ENCODE data around the gene WASF3. TPM values are rescaled to one million over a fixed set of nuclear protein-coding genes. Genes with fewer than 3 reads are reported as not detected.
A peak's percentile ranks its signal among the peaks of the same experiment; 100 is the strongest.

The WASF3 gene
- total RNA-seq (1 to 10 TPM; 2.2 to 4.9 TPM), polyA plus RNA-seq (1 to 10 TPM in 1 of 2 donors, under 1 TPM in 1; 0.82 to 2.3 TPM)

DNA sequence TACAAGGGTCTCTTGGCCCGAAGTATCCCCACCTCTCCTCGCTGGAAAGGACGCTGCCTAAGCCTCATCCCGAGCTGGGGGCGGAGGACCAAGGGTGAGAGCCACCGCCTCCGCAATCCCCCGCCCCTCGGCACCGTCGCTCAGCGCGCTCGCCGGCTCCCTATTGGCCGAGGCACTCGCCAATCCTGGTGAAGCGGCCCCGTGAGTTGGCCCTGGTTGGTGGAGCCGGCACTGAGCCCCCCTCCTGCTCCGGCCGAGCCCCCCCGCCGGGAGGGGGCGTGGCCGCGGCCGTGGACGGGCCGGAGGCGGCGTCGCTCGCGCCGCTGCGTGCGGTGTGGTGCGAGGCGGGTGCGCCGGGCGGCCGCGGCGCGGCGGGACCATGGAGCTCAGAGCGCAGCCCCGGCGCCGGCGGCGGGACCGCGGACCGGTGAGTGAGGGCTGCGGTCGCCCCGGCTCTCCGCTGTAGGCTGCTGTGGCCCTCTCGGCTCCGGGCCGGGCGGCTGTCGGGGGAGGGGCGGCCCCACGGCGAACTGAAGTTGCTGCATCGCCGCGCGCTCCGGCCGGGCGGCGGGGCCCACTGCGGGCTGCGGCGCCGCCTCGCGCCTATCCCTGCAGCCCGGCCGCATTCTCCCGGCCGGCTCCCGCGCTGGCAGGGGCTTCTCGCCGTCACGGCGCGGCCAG lies at the start of gene WASF3:
TSS of gene WASF3 (plus strand) at position 291 of the 681 bp plus-strand sequence. CDS start 84,588 bp downstream, outside the sequence.
- Histone ChIP-seq H3K27me3 (ENCODE audit: control insufficient read depth in 4 of 4, insufficient read depth in 4 of 4, low read length in 3 of 4) (no peaks in the 10 kb centered on the region), H3K4me1 (ENCODE audit: control insufficient read depth in 4 of 4, insufficient read depth in 4 of 4, low read length in 3 of 4) (peaks cover 3 to 23% (median 10%) of the 10 kb centered on the region in 4 donors), H3K36me3 (ENCODE audit: control insufficient read depth in 4 of 4, insufficient read depth in 3 of 4, low read depth in 1 of 4, low read length in 3 of 4) (no peaks in the 10 kb centered on the region), H3K27ac (ENCODE audit: low read depth in 1 of 2, low read length in 2 of 2) (peak within 1 kb of the TSS; percentile 28 to 56), H3K9me3 (ENCODE audit: control insufficient read depth in 4 of 4, low read length in 3 of 4) (peaks cover 0 to 3% (median 0%) of the 10 kb centered on the region in 4 donors), H3K4me3 (ENCODE audit: low read depth in 1 of 3, low read length in 3 of 3) (peak within 1 kb of the TSS; percentile 66 to 74 (median 69)), H3K9ac (ENCODE audit: low read depth in 1 of 2, low read length in 2 of 2) (peak within 1 kb of the TSS in 1 of 2 donors; percentile 54)
- WGBS = 1% methylated on average over 94 of the region's 94 CpGs
- DNase-seq (ENCODE audit: low spot score) = peak; percentile 81
- TF ChIP-seq SP1 (IDR thresholded peaks at IDR 0.05) (peak; percentile 44), EGR1 (IDR thresholded peaks at IDR 0.05; ENCODE audit: low read depth in 2 of 2) (peak; percentile 44 to 75), YY1 (IDR thresholded peaks at IDR 0.05) (no peak), TAF1 (conservative IDR thresholded peaks at IDR 0.05) (no peak)

GRCh38 chr13:26508885-26509284 lies 48.6 kb upstream of the WASF3 start:
- peaks cover 0 to 4% (median 3%) of the 10 kb centered on the region in 4 donors for H3K9me3 ChIP-seq (ENCODE audit: control insufficient read depth in 4 of 4, low read length in 3 of 4)
- DNase-seq (ENCODE audit: low spot score) = no peak
- TF ChIP-seq, protein P1, sequence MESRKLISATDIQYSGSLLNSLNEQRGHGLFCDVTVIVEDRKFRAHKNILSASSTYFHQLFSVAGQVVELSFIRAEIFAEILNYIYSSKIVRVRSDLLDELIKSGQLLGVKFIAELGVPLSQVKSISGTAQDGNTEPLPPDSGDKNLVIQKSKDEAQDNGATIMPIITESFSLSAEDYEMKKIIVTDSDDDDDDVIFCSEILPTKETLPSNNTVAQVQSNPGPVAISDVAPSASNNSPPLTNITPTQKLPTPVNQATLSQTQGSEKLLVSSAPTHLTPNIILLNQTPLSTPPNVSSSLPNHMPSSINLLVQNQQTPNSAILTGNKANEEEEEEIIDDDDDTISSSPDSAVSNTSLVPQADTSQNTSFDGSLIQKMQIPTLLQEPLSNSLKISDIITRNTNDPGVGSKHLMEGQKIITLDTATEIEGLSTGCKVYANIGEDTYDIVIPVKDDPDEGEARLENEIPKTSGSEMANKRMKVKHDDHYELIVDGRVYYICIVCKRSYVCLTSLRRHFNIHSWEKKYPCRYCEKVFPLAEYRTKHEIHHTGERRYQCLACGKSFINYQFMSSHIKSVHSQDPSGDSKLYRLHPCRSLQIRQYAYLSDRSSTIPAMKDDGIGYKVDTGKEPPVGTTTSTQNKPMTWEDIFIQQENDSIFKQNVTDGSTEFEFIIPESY (IDR thresholded peaks at IDR 0.05) = no peak
- TF ChIP-seq HNF4A (conservative IDR thresholded peaks at IDR 0.05) (no peak), REST (IDR thresholded peaks at IDR 0.05) (no peak), EGR1 (IDR thresholded peaks at IDR 0.05; ENCODE audit: low read depth in 2 of 2) (no peak), FOXA1 (IDR thresholded peaks at IDR 0.05) (no peak), HNF4G (IDR thresholded peaks at IDR 0.05) (no peak), NR2F2 (IDR thresholded peaks at IDR 0.05) (no peak), MAX (IDR thresholded peaks at IDR 0.05) (no peak), GABPA (IDR thresholded peaks at IDR 0.05 in 1 of 2, conservative IDR thresholded peaks at IDR 0.05 in 1 of 2) (no peak), SP1 (IDR thresholded peaks at IDR 0.05) (no peak), RAD21 (IDR thresholded peaks at IDR 0.05) (no peak), FOXA2 (IDR thresholded peaks at IDR 0.05) (no peak), RXRA (IDR thresholded peaks at IDR 0.05) (no peak), TAF1 (conservative IDR thresholded peaks at IDR 0.05) (no peak)
- TF ChIP-seq, protein P2, sequence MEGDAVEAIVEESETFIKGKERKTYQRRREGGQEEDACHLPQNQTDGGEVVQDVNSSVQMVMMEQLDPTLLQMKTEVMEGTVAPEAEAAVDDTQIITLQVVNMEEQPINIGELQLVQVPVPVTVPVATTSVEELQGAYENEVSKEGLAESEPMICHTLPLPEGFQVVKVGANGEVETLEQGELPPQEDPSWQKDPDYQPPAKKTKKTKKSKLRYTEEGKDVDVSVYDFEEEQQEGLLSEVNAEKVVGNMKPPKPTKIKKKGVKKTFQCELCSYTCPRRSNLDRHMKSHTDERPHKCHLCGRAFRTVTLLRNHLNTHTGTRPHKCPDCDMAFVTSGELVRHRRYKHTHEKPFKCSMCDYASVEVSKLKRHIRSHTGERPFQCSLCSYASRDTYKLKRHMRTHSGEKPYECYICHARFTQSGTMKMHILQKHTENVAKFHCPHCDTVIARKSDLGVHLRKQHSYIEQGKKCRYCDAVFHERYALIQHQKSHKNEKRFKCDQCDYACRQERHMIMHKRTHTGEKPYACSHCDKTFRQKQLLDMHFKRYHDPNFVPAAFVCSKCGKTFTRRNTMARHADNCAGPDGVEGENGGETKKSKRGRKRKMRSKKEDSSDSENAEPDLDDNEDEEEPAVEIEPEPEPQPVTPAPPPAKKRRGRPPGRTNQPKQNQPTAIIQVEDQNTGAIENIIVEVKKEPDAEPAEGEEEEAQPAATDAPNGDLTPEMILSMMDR (IDR thresholded peaks at IDR 0.05; ENCODE audit: low read depth, low read length, missing input control) = no peak
- TF ChIP-seq, protein P3, sequence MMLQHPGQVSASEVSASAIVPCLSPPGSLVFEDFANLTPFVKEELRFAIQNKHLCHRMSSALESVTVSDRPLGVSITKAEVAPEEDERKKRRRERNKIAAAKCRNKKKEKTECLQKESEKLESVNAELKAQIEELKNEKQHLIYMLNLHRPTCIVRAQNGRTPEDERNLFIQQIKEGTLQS (IDR thresholded peaks at IDR 0.05) = no peak
- H3K4me1 ChIP-seq (ENCODE audit: control insufficient read depth in 4 of 4, insufficient read depth in 4 of 4, low read length in 3 of 4) = no peaks in the 10 kb centered on the region
- H3K27ac ChIP-seq (ENCODE audit: low read depth in 1 of 2, low read length in 2 of 2) = no peak overlapping the region
- H3K27me3 ChIP-seq (ENCODE audit: control insufficient read depth in 4 of 4, insufficient read depth in 4 of 4, low read length in 3 of 4) = no peaks in the 10 kb centered on the region
- 86% methylated on average over 4 of the region's 4 CpGs for WGBS
- no peak overlapping the region for H3K4me3 ChIP-seq (ENCODE audit: low read depth in 1 of 3, low read length in 3 of 3)
- no peaks in the 10 kb centered on the region for H3K36me3 ChIP-seq (ENCODE audit: control insufficient read depth in 4 of 4, insufficient read depth in 3 of 4, low read depth in 1 of 4, low read length in 3 of 4)
- no peak overlapping the region for H3K9ac ChIP-seq (ENCODE audit: low read depth in 1 of 2, low read length in 2 of 2)
